Measurements from ENCODE around the gene TAS1R1. TPM values are rescaled to one million over a fixed set of nuclear protein-coding genes. Genes with fewer than 3 reads are reported as not detected.

The TAS1R1 gene
- total RNA-seq, 1 donor from 2014 or later = not detected

DNA sequence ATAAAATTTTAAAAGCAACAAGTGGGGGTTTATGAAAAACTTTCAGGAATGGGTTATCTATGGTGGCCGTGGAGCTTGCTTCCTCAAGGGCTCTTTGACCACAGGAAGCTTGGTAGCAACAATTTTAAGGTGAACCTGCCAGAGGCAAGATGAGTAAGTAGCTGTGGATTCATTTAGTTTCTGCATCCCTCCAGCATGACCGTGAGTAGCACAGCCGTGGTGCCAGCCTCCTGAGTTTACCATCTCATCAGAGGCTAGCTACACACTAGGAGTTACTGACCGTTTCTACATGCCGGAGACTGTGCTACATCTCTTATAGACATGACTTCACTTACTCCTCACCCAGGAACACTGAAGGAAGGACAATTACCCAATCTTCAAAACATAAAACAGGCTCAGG is 33.6 kb upstream of the TAS1R1 start:
- no peak for DNase-seq (ENCODE audit: low read depth, low spot score)
- Mint-ChIP-seq H3K9me3 (no peaks in the 10 kb centered on the region), H3K4me1 (peaks cover 27% of the 10 kb centered on the region), H3K4me3 (no peak overlapping the region), H3K36me3 (ENCODE audit: low read depth) (no peaks in the 10 kb centered on the region), H3K27ac (ENCODE audit: unreplicated experiment) (no peak overlapping the region), H3K27me3 (ENCODE audit: low read depth) (no peaks in the 10 kb centered on the region)
- TF ChIP-seq, protein P1, sequence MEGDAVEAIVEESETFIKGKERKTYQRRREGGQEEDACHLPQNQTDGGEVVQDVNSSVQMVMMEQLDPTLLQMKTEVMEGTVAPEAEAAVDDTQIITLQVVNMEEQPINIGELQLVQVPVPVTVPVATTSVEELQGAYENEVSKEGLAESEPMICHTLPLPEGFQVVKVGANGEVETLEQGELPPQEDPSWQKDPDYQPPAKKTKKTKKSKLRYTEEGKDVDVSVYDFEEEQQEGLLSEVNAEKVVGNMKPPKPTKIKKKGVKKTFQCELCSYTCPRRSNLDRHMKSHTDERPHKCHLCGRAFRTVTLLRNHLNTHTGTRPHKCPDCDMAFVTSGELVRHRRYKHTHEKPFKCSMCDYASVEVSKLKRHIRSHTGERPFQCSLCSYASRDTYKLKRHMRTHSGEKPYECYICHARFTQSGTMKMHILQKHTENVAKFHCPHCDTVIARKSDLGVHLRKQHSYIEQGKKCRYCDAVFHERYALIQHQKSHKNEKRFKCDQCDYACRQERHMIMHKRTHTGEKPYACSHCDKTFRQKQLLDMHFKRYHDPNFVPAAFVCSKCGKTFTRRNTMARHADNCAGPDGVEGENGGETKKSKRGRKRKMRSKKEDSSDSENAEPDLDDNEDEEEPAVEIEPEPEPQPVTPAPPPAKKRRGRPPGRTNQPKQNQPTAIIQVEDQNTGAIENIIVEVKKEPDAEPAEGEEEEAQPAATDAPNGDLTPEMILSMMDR (conservative IDR thresholded peaks at IDR 0.05) = no peak

DNA sequence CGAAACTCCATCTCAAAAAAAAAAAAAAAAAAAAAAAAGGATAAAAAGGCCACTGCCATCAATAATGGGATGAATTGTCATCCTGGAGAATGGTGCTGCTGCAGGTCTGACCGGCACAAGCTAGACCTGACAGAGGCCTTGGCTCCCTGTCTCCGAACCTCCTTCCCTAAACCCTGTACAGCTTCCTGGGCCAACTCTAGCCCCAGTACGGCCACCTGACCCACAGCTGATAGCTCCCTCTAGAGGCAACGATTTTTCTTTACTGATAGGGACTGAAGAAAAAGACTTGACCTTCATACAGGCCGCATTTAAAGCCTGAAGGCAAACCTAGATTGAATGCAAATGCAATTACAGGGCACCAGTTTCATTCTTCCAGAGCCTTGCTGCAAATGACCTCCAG is 31.5 kb upstream of the TAS1R1 start:
- Mint-ChIP-seq H3K27ac (ENCODE audit: unreplicated experiment) (no peak overlapping the region), H3K36me3 (ENCODE audit: low read depth) (peaks cover 4% of the 10 kb centered on the region), H3K4me1 (peaks cover 23% of the 10 kb centered on the region), H3K27me3 (ENCODE audit: low read depth) (no peaks in the 10 kb centered on the region), H3K4me3 (no peak overlapping the region), H3K9me3 (no peaks in the 10 kb centered on the region)
- no peak for DNase-seq (ENCODE audit: low read depth, low spot score)
- TF ChIP-seq, protein P1 (conservative IDR thresholded peaks at IDR 0.05) = peak; percentile 61

DNA sequence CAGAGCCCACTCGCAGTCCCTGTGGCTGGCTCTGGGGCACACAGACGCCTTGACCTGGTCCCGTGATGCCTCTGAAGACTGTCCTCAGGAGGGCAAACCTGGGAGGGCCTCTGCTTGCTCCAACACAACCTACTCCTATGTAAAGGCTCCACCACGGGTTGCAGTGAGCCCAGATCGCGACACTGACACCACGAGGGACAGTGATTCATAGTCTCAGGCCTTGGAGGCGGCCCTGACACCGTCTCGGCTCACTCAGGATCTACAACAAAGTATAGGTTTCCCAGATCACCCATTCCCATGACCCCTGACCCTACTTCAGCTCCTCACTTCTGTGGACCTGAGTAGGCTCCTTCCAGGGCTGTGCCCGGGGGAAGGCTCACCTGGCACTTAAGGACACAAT is 28.8 kb upstream of the TAS1R1 start:
- Mint-ChIP-seq H3K9me3 (no peaks in the 10 kb centered on the region), H3K36me3 (ENCODE audit: low read depth) (peaks cover 4% of the 10 kb centered on the region), H3K4me1 (no peaks in the 10 kb centered on the region), H3K27ac (ENCODE audit: unreplicated experiment) (peak overlapping the region; percentile 59), H3K27me3 (ENCODE audit: low read depth) (no peaks in the 10 kb centered on the region), H3K4me3 (no peak overlapping the region)
- TF ChIP-seq, protein P1 (conservative IDR thresholded peaks at IDR 0.05) = no peak
- no peak for DNase-seq (ENCODE audit: low read depth, low spot score)

DNA sequence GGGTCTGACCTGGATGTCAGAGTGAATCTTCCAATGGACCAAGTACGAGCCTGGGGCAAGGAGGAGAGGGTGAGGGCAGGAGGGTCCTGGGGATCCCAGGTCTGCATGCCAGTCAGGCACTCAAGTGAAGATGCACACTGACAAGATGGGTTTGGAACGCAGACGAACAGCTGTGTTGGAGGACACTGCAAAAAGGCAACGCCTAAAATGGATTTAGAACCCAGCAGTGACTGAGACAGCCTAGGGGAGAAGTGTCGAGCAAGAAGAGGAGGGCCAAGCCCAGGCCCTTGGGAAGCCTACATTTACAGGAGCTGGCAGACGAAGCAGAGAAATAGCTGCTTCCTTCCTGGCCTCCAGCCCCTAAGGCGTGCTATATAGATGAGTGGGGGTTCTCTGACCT is 26.6 kb upstream of the TAS1R1 start:
- no peak overlapping the region for H3K27ac Mint-ChIP-seq (ENCODE audit: unreplicated experiment)
- TF ChIP-seq, protein P1 (conservative IDR thresholded peaks at IDR 0.05) = no peak
- no peaks in the 10 kb centered on the region for H3K4me1 Mint-ChIP-seq
- H3K4me3 Mint-ChIP-seq = no peak overlapping the region
- peaks cover 8% of the 10 kb centered on the region for H3K36me3 Mint-ChIP-seq (ENCODE audit: low read depth)
- H3K9me3 Mint-ChIP-seq = no peaks in the 10 kb centered on the region
- no peaks in the 10 kb centered on the region for H3K27me3 Mint-ChIP-seq (ENCODE audit: low read depth)
- no peak for DNase-seq (ENCODE audit: low read depth, low spot score)

DNA sequence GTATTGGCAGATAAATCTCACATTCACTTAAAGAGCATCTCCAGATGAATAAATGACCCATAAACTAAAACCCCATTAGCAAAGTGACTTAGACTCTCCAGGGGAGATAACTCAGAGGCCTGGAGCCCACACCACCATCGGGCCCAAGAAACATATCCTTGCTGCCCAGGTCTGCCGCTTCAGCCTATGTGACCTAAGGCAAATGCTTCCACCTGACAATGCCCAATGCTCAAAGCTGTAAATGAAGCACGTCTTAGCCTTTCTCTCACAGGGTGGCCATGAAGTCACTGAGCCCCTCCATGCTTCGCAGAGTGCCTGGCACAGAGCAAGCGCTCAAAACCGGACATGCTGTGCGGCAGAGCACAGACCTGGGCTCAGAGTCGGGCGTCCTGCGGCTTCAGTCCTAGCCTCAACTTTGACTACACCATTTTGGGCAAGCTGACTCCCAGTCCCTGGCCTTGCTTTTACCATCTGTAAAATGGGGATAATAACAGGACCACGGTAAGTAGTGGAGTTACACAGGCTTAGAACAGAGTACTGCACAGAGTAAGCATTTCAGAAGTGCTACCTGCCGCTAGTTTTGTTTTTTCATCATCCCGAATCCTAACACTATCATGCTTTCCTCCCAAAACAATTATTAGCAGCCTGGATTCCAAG is 24.5 kb upstream of the TAS1R1 start:
- H3K27ac Mint-ChIP-seq (ENCODE audit: unreplicated experiment) = no peak overlapping the region
- peaks cover 11% of the 10 kb centered on the region for H3K36me3 Mint-ChIP-seq (ENCODE audit: low read depth)

More for the DNA sequence above, 24.5 kb upstream of the TAS1R1 start:
- Mint-ChIP-seq H3K4me3 (no peak overlapping the region), H3K9me3 (no peaks in the 10 kb centered on the region), H3K27me3 (ENCODE audit: low read depth) (no peaks in the 10 kb centered on the region), H3K4me1 (no peaks in the 10 kb centered on the region)
- no peak for DNase-seq (ENCODE audit: low read depth, low spot score)
- TF ChIP-seq, protein P1 (conservative IDR thresholded peaks at IDR 0.05) = no peak
